Subcutaneous abdominal adipose tissue (tissue), 5 donors: ENCODE measurements around the gene ACSS2.

Experiments used
- H3K27ac ChIP-seq: one replicate; pipeline ENCODE4 v1.7.0; 2013; ENCODE audit warnings: low read depth, mild to moderate bottlenecking, inconsistent platforms, low read length, moderate library complexity
- H3K27me3 ChIP-seq, 5 donors: one replicate each; pipeline ENCODE4 v1.7.0; 2013; ENCODE audit warnings: low read length in 5 of 5, inconsistent platforms in 1 of 5; ENCODE audit not compliant: control insufficient read depth in 5 of 5, insufficient read depth in 4 of 5
- H3K36me3 ChIP-seq, 5 donors: one replicate each; pipeline ENCODE4 v1.7.0; 2013; ENCODE audit warnings: low read length in 5 of 5; ENCODE audit not compliant: control insufficient read depth in 5 of 5, insufficient read depth in 5 of 5
- H3K4me1 ChIP-seq, 5 donors: one replicate each; pipeline ENCODE4 v1.7.0; 2013; ENCODE audit warnings: low read length in 5 of 5, mild to moderate bottlenecking in 3 of 5, moderate library complexity in 1 of 5; ENCODE audit not compliant: control insufficient read depth in 5 of 5, insufficient read depth in 5 of 5
- H3K4me3 ChIP-seq, 5 donors: one replicate each; pipeline ENCODE4 v1.7.0; 2013; ENCODE audit warnings: low read length in 5 of 5, low read depth in 1 of 5
- H3K9ac ChIP-seq, 5 donors: one replicate each; pipeline ENCODE4 v1.7.0; 2013; ENCODE audit warnings: low read length in 5 of 5, mild to moderate bottlenecking in 4 of 5, moderate library complexity in 3 of 5
- H3K9me3 ChIP-seq, 5 donors: one replicate each; pipeline ENCODE4 v1.7.0; 2013; ENCODE audit warnings: low read length in 5 of 5; ENCODE audit not compliant: control insufficient read depth in 5 of 5
- donor health status: healthy.
- donor health status: healthy.
- donor health status: healthy.
- donor health status: healthy.
- donor health status: healthy.

ACSS2 gene

DNA sequence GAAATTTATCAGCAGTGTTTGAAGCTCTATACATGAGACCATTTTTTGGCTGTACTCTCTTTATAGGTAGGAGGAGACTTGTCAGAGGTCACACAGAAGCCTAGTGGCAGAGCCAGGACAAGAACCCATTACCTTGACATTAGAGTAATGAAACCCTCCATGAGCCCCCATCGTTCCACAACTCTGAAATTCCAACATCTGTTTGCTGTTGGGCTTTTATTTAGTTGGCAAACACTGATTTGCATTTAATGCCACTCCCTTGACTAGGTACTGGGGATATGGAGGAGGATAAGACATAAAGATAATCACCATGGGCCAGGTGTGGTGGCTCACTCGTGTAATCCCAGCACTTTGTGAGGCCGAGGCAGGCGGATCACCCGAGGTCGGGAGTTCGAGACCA lies 77.5 kb downstream of the ACSS2 start:
- H3K36me3 ChIP-seq = peaks cover 3 to 10% (median 9%) of the 10 kb centered on the region in 5 donors

DNA sequence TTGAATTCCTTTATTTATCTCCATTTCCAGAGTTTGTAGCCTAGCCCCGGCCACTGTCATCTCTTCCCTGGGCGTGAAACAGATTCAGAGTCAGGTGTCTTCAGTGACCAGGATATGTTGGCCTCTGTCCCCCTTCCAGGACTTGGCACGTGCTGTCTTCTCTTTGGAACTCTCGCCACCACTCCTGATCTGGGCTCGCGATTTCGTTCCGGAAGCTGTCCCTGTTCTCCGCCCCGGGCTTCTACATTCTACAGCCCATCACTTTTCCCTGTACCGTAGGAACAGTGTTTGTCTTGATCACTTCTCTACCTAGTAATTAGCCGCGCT lies 78.5 kb downstream of the ACSS2 start:
- Histone ChIP-seq H3K27ac (peak overlapping the region; percentile 94), H3K27me3 (no peaks in the 10 kb centered on the region), H3K9ac (peak overlapping the region; percentile 79 to 97 (median 96)), H3K36me3 (peaks cover 0 to 9% (median 7%) of the 10 kb centered on the region in 5 donors), H3K4me1 (peaks cover 0 to 18% (median 13%) of the 10 kb centered on the region in 5 donors), H3K4me3 (peak overlapping the region; percentile 66 to 92 (median 87)), H3K9me3 (no peaks in the 10 kb centered on the region)

More for the DNA sequence above, 77.5 kb downstream of the ACSS2 start:
- H3K4me3 ChIP-seq = no peak overlapping the region
- H3K27me3 ChIP-seq = no peaks in the 10 kb centered on the region
- no peak overlapping the region for H3K9ac ChIP-seq
- no peak overlapping the region for H3K27ac ChIP-seq
- H3K4me1 ChIP-seq = peaks cover 0 to 23% (median 16%) of the 10 kb centered on the region in 5 donors
- H3K9me3 ChIP-seq = no peaks in the 10 kb centered on the region

DNA sequence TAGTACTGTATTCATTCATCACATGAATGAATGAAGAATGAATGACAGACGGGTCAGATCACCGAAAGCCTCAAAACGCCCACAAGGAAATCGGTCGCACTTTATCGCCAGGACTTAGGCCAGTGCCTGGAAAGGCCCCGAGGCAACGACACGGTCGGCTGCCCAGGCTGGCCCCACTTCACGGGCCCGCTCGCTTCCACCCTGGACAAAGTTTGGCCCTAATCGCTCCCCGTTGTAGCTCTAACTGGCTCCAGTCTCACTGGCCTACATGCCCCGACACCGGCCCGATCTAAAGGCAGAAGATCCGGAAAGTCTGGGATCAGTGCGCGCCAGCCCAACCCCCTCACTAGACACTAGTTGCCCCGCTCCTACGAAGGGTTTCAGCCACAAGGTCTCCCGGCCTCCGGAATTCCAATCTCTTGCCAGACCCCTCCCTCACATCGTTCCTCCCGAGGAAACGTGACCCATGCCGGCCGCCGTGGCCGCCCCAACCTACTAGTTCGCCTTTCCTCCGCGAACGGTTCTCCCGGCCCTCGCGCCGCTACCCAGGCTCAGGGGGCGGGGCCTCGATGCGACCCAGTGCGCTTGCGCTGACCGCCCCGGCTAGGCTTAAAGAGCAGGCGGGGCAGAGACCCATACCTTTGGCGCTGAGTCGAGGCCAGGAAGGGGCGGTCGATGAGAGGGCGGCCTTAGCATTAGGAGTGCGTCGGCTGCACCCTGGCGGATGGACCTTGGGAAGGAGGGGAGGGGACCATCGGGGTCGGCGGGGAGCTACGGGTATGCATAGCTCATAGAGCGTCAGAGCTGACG lies 79.0 kb downstream of the ACSS2 start, which contains the start of the genes GSS and MYH7B:
Gene GSS (minus strand): TSS at position 576 of the 810 bp plus-strand sequence. CDS start 3,954 bp downstream, outside the sequence.
Gene MYH7B (plus strand): TSS at position 638 of the 810 bp plus-strand sequence. CDS start 22,138 bp downstream, outside the sequence.
- Histone ChIP-seq H3K4me3 (peak within 1 kb of the TSS; percentile 66 to 92 (median 87)), H3K27me3 (no peaks in the 10 kb centered on the region), H3K9ac (peak within 1 kb of the TSS; percentile 79 to 97 (median 96)), H3K4me1 (peaks cover 0 to 18% (median 13%) of the 10 kb centered on the region in 5 donors), H3K36me3 (peaks cover 0 to 6% (median 4%) of the 10 kb centered on the region in 5 donors), H3K27ac (peak within 1 kb of the TSS; percentile 94), H3K9me3 (no peaks in the 10 kb centered on the region)

DNA sequence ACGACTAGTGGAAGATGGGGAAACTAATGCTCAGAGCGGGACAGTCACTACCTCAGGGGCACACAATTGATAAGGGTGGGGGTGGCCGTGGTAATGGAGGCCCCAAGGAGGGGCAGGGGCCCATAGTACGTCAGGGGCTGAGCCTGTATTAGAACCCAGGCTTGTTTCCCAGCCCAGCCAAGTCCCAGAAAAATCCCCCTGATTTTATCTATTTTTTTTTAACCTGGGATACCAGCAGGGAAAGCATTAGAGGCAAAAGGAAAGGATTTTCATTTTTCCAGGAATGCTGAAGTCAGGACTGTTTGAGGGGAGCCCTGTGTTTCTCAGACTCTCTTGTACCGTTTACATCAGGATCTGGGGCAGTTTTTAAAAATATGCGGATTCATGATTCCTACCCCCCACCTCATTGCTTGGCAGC lies 79.6 kb downstream of the ACSS2 start:
- Histone ChIP-seq H3K36me3 (peaks cover 0 to 5% (median 3%) of the 10 kb centered on the region in 5 donors), H3K9ac (peak overlapping the region; percentile 35 to 97 (median 96)), H3K9me3 (no peaks in the 10 kb centered on the region), H3K4me1 (peaks cover 0 to 18% (median 13%) of the 10 kb centered on the region in 5 donors), H3K4me3 (peak overlapping the region; percentile 66 to 92 (median 86)), H3K27me3 (no peaks in the 10 kb centered on the region), H3K27ac (peak overlapping the region; percentile 94)

DNA sequence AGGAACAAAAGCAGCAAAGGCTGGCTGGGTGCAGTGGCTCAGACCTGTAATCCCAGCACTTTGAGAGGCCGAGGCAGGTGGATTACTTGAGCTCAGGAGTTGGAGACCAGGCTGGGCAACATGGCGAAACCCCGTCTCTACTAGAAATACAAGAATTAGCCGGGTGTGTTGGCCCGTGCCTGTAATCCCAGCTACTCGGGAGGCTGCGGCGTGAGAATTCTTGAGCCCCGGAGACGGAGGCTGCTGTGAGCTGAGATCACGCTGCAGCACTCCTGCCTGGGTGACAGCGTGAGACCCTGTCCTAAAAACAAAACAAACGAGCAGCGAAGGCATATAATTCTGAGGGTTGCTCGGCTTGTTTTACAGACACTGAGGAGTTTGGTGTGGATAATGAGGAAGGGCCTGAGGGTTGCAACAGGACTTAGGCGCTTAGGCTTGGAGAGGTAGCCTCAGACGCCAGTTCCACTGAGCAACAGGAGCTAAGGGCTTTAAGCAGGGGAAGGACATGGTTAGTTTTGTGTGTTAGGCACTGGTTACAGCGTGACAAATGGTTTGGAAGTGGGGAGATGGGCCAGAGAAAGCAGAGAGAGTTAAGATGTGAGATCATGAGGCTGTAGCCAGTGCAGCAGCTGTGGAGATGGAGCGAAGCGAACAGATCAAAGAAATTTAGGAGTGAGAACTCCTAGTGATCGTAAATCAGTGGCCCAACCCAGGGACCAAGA lies 80.5 kb downstream of the ACSS2 start:
- H3K27ac ChIP-seq = no peak overlapping the region
- H3K36me3 ChIP-seq = no peaks in the 10 kb centered on the region
- peaks cover 0 to 18% (median 13%) of the 10 kb centered on the region in 5 donors for H3K4me1 ChIP-seq
- no peak overlapping the region for H3K4me3 ChIP-seq
- H3K27me3 ChIP-seq = no peaks in the 10 kb centered on the region
- no peak overlapping the region for H3K9ac ChIP-seq
- no peaks in the 10 kb centered on the region for H3K9me3 ChIP-seq

DNA sequence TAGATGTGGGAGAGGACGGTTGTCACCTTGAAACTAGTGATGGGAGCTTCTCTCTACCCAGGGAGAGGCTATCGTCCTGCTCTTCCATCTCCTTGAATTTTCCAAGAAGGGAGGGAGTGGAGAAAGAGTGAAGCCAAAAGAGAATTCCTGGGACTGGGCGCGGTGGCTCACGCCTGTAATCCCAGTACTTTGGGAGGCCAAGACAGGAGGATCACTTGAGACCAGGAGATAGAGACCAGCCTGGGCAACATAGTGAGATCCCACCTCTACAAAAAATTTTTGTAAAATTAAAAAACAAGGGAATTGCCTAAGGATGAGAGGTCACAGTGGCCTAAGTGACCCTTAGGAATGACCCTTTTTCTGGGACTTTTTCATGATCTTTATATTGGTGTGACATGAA lies 88.1 kb downstream of the ACSS2 start:
- no peak overlapping the region for H3K4me3 ChIP-seq
- no peaks in the 10 kb centered on the region for H3K36me3 ChIP-seq
- no peaks in the 10 kb centered on the region for H3K9me3 ChIP-seq
- no peak overlapping the region for H3K27ac ChIP-seq
- H3K4me1 ChIP-seq = no peaks in the 10 kb centered on the region
- H3K27me3 ChIP-seq = no peaks in the 10 kb centered on the region
- no peak overlapping the region for H3K9ac ChIP-seq

DNA sequence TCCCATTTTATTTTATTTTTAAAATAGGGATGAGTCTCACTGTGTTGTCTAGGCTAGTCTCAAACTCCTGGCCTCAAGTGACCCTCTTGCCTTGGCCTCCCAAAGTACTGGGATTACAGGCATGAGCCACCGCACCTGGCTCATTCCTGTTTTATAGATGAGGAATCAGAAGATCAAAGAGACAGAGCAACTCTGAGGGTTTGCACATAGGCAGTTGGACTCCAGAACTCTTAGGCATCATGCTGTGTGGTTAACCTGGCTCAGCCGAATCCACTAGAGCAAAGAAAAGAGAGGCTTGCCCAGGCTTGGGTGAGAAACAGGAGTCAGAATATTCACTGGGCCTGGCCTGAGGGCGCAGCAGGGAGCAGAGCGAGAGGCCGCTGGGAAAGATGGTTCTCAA lies 88.6 kb downstream of the ACSS2 start:
- Histone ChIP-seq H3K27me3 (no peaks in the 10 kb centered on the region), H3K9me3 (no peaks in the 10 kb centered on the region), H3K36me3 (no peaks in the 10 kb centered on the region), H3K9ac (no peak overlapping the region), H3K4me1 (no peaks in the 10 kb centered on the region), H3K4me3 (no peak overlapping the region), H3K27ac (no peak overlapping the region)

DNA sequence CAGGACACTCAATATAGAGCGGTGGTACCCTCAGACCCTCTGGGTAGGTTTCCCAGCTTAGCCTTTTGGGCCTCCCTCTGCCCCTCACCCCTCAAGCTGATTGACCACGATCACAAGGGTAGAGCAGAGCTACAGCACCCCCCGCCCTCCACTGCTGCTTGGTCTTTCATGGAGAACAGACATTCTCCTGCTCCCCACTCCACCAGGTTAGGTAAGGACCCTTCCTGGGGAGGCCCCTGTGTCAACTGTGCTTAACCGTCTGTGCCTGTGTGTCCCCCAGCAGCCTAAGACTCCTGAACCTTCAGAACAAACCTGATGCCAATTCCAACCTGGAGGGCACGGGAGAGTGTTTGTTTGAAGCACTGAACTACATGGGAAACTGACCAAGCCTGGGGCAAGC lies 91.0 kb downstream of the ACSS2 start:
- H3K27me3 ChIP-seq = no peaks in the 10 kb centered on the region
- no peak overlapping the region for H3K27ac ChIP-seq
- no peaks in the 10 kb centered on the region for H3K9me3 ChIP-seq
- no peak overlapping the region for H3K9ac ChIP-seq
- H3K4me1 ChIP-seq = no peaks in the 10 kb centered on the region
- H3K36me3 ChIP-seq = no peaks in the 10 kb centered on the region
- no peak overlapping the region for H3K4me3 ChIP-seq

DNA sequence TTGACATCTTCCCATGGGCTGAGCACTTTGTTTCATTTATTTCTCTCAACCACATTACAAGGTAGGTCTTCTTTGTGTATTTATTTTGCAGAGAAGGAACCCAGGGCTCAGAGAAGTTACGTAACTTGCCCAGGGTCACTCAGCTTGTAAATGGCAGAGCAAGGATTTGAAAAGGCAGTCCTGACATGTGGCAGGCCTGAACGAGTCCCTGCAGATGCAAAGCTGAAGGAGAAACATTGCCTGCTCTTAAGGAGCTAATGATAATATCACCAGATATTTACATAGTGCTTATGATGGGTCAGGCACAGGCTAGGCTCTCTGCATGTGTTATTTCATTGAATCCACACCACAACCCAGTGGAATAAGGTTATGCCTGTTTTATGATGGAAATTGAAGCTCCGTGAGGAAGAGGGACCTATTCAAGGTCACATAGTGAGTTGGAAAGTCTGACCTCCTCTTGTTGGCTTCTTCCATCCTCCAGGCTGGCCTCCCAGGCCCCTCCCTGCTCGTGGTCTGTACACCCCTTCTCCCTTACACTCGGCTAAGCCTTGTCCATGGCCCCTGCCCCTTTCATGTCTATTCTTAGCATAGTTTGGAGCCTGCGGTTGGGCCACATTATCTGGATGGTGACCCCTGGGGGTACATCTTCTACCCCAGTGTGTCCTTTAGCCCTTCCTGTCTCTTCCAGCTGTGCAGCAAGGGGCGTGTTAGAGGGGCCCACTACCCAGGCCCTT lies 91.8 kb downstream of the ACSS2 start:
- Histone ChIP-seq H3K36me3 (no peaks in the 10 kb centered on the region), H3K4me3 (no peak overlapping the region), H3K27me3 (no peaks in the 10 kb centered on the region), H3K4me1 (no peaks in the 10 kb centered on the region), H3K9me3 (no peaks in the 10 kb centered on the region), H3K27ac (no peak overlapping the region), H3K9ac (no peak overlapping the region)
